GM19043 (cell line): ENCODE measurements around the gene ELP5.

Source experiments
- ATAC-seq: cut with Tn5 transposase; IDR thresholded peaks from one replicate; pipeline ENCODE4 v1.9.1; 2021; ENCODE audit warnings: low read depth; ENCODE audit not compliant: unreplicated experiment

Gene ELP5

GRCh38 chr17:7308625-7309433 is 56.8 kb downstream of the ELP5 start:
- no peak for ATAC-seq
